Measurements from ENCODE around the gene CPAMD8.
"Not testable (repeated sequence)": the region's sequence is repeated elsewhere in the genome, so short reads cannot be mapped to it uniquely, and the experiment has no call there.

CPAMD8 gene

DNA sequence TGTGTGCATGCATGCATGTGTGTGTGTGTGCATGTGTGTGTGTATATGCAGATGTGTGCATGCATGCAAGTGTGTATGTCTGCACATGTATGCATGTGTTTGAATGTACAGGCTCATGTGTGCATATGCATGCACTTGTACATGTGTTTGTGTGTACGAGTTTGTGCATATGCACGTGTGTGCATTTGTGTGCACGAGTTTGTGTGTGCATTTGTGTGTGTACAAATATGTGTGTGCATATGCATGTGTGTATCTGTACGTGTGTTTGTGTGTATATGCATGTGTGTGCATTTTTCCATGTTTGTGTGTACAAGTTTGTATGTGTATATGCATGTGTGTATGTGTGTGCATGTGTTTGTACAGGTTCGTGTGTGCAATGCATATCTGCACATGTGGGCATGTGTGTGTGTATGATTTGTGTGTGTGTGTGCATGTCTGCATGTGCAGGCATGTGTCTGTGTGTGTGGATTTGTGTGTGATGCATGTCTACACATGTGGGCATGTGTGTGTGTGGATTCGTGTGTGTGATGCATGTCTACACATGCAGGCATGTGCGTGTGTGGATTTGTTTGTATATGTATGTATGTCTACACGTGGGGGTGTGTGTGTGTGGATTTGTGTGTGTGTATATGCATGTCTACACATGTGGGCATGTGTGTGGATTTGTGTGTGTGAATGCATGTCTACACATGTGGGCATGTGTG is 80.7 kb downstream of the CPAMD8 start:
- no peak for DNase-seq (ENCODE audit: low read depth)
- no peak overlapping the region for H3K4me3 ChIP-seq (ENCODE audit: control insufficient read depth, low read depth, low read length)
- TF ChIP-seq, protein P1, sequence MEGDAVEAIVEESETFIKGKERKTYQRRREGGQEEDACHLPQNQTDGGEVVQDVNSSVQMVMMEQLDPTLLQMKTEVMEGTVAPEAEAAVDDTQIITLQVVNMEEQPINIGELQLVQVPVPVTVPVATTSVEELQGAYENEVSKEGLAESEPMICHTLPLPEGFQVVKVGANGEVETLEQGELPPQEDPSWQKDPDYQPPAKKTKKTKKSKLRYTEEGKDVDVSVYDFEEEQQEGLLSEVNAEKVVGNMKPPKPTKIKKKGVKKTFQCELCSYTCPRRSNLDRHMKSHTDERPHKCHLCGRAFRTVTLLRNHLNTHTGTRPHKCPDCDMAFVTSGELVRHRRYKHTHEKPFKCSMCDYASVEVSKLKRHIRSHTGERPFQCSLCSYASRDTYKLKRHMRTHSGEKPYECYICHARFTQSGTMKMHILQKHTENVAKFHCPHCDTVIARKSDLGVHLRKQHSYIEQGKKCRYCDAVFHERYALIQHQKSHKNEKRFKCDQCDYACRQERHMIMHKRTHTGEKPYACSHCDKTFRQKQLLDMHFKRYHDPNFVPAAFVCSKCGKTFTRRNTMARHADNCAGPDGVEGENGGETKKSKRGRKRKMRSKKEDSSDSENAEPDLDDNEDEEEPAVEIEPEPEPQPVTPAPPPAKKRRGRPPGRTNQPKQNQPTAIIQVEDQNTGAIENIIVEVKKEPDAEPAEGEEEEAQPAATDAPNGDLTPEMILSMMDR (IDR thresholded peaks at IDR 0.05; ENCODE audit: control insufficient read depth, insufficient read depth, low read depth, low read length, missing control alignments), result no peak

DNA sequence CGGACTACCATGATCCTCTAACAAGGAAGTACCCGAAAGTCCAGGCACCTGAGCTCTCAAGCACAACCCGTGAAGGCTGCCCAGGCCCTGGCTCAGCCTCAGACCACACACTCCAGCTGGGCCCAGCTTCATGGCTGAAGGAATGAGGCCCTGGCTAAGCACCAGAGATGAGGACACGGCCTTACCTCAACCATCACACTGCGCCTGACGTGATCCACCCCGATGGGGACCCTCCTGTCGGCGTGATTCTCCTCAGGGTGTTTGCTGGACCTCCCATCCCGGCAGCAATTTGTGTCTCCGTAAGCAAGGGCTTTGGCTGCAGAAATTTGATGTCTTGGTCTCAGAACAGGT is 81.3 kb downstream of the CPAMD8 start:
- no peak overlapping the region for H3K4me3 ChIP-seq (ENCODE audit: control insufficient read depth, low read depth, low read length)
- TF ChIP-seq, protein P1 (IDR thresholded peaks at IDR 0.05; ENCODE audit: control insufficient read depth, insufficient read depth, low read depth, low read length, missing control alignments), result no peak
- no peak for DNase-seq (ENCODE audit: low read depth)

DNA sequence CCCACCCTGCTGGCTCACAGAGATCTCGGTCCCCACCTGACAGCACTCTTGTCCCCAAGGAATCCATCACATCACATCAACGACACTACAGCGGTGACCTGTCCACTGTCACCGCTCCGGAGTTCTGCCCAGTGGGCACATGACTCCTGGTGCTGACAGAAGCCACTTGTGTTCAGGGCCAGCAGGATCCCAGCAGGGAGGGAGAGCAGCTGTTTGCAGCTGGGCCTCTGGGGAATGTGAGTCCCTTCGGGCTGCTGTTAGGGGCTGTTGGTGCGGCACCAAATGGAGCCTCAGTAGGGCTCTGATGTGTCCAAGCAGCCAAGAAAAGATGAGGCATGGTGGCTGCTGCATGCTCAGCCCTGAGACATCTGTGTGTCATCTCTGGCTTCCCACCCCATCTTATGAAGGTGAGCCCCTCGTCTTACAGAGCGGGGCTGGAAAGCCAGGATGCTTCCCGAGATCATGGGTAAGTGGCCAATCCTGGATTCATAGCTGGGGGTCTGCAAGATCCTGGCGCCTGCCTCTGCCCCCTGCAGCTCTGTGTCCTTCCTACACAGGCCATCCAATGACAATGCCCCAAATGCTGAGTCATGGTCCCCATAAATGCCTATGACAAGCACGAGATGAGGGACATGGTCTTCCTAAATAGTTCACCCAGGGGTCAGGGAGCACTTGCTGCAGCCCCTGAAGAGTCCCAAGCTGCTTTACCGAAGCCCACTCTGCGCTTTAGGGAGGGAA is 81.8 kb downstream of the CPAMD8 start:
- H3K4me3 ChIP-seq (ENCODE audit: control insufficient read depth, low read depth, low read length), result no peak overlapping the region
- no peak for DNase-seq (ENCODE audit: low read depth)
- TF ChIP-seq, protein P1 (IDR thresholded peaks at IDR 0.05; ENCODE audit: control insufficient read depth, insufficient read depth, low read depth, low read length, missing control alignments), result no peak

DNA sequence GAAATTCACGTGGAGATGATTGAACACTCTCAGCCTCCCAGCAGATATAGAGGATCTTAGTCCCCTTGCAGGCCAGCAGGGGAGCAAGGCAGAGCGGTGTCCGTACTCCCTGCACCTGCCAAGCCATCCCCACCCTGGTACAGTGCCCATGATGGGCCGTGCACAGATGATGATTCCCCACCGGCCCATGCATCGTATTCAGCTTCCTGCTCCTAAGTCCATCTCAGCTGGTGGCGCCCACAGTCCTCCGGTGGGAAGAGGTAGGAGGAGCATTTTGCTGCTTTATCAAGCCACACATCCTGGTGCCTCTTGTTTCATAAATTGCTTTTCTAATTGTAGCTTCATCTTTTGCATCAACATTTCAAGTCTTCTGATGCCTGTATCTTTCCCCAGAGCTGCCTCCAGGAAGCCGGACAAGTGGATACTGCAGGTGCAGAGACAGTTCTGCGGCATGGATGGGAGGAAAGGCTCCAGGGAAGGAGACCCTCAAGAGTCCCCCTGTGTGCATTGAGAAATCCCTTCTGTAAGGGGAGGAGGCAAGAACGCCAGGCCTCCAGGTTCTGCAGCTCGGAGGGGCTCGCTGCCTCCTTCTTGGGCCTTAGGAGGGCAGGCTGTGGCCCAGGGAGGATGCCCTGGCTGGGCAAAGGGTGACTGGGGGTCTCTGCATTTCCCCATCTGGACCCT is 82.5 kb downstream of the CPAMD8 start:
- DNase-seq (ENCODE audit: low read depth), result no peak
- TF ChIP-seq, protein P1 (IDR thresholded peaks at IDR 0.05; ENCODE audit: control insufficient read depth, insufficient read depth, low read depth, low read length, missing control alignments), result no peak
- H3K4me3 ChIP-seq (ENCODE audit: control insufficient read depth, low read depth, low read length), result no peak overlapping the region

DNA sequence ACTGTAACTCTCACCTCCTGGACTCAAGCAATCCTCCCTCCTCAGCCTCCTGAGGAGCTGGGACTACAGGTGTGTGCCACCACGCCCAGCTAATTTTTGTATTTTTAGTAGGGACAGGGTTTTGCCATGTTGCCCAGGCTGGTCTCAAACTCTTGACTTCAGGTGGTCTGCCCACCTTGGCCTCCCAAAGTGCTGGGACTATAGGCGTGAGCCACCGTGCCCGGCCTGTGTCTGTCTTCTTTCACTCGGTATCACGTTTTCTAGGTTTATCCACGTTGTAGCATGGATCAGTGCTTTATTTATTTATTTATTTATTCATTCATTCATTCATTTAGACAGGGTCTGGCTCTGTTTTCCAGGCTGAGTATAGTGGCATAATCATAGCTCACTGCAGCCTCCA is 83.5 kb downstream of the CPAMD8 start:
- not testable (repeated sequence) for H3K4me3 ChIP-seq (ENCODE audit: control insufficient read depth, low read depth, low read length); DNase-seq (ENCODE audit: low read depth)

DNA sequence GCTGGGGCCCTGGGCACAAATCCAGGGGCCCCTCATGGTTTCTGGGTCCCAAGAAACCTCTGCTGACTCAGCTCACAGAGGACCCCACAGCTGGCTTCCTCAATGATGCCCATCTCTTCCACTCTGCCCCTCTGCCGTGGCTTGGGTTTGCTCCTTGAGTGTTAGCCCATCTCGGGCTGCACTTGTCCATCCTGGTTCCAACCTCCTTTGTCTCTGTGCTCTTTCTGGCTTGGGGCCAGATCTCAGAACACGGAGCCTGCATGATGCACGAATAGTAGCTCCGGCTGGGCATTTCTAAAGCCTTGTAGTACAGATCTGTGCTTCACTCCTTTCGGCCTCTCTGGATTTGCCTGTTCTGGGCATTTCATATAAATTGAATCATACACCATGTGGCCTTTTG is 84.0 kb downstream of the CPAMD8 start:
- H3K4me3 ChIP-seq (ENCODE audit: control insufficient read depth, low read depth, low read length), result no peak overlapping the region
- no peak for DNase-seq (ENCODE audit: low read depth)
- TF ChIP-seq, protein P1 (IDR thresholded peaks at IDR 0.05; ENCODE audit: control insufficient read depth, insufficient read depth, low read depth, low read length, missing control alignments), result no peak

DNA sequence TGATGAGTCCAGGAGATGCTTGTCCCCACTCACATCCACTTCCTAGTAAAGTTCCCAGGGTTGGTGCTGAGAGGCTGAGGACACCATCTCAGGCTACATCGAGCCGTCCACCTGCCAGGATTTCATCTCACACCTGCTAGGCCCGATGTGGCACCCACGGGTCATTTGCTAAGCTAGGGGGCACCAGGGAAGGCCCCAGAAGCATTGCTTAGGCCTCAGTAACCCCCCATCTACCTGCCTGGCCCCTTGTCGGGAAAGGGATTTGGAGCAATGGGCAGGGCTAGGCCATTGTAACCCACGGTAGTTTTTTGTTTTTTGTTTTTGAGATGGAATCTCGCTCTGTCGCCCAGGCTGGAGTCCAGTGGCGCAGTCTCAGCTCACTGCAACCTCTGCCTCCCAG is 86.0 kb downstream of the CPAMD8 start:
- TF ChIP-seq, protein P1 (IDR thresholded peaks at IDR 0.05; ENCODE audit: control insufficient read depth, insufficient read depth, low read depth, low read length, missing control alignments), result no peak
- H3K4me3 ChIP-seq (ENCODE audit: control insufficient read depth, low read depth, low read length), result no peak overlapping the region
- no peak for DNase-seq (ENCODE audit: low read depth)

DNA sequence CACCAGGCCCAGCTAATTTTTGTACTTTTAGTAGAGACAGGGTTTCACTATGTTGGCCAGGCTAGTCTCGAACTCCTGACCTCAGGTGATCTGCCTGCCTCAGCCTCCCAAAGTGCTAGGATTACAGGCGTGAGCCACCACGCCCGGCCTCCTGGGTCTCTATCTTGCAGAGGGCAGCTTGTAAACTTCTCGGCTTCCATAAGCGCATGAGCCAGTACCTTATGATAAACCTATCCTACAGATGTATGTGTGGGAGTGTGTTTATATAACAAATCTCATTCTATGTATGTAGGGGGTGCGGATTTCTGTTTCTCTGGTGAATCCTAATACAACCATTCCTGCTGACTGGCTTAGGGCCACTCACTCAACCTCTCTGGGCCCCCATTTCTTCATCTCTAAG is 86.5 kb downstream of the CPAMD8 start:
- DNase-seq (ENCODE audit: low read depth); H3K4me3 ChIP-seq (ENCODE audit: control insufficient read depth, low read depth, low read length): not testable (repeated sequence)

All from AG09309 (cell line).